Esophagus mucosa (tissue), 1 donor: ENCODE measurements around the gene FABP2. TPM values are rescaled to one million over a fixed set of nuclear protein-coding genes. Genes with fewer than 3 reads are reported as not detected.

Experiments used
- total RNA-seq: library from RNA; stranded (reverse); gene quantifications from one replicate; pipeline ENCODE4 v1.2.4, GENCODE V29; 2023
- donor health status: DM: yes; HTN: yes; CAD: no.

Gene FABP2
- total RNA-seq, 1 donor from 2014 or later: not detected

Other genes starting within 250 kb of the FABP2 start
- not detected for gene MYOZ2, start 186.3 kb downstream of the FABP2 start, total RNA-seq
- gene USP53, start 109.4 kb downstream of the FABP2 start, total RNA-seq: 19.5 TPM